ENCODE measurements around the gene UNC13D. TPM values are rescaled to one million over a fixed set of nuclear protein-coding genes. Genes with fewer than 3 reads are reported as not detected.

UNC13D gene
- total and polyA plus RNA-seq, 9 of the 15 experiments (the other 6 are each of a cell fraction or from before 2014, with no cell fraction given) = 0.86 to 244 (median 69.2) TPM

DNA sequence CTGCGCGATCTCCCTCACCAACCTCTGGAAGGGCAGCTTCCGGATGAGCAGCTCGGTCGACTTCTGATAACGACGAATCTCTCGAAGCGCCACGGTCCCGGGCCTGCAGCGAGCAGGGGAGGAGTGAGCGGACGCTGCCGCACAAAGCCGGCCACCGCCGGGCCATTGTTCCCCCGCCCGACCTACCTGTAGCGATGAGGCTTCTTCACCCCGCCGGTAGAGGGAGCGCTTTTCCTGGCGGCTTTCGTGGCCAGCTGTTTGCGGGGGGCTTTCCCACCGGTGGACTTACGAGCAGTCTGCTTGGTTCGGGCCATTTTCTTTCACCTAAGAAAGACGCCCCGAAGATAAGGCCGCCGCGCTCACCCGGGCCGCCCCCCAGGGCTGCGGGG is 65.3 kb downstream of the UNC13D start (continued):
- TF ChIP-seq, protein P1, sequence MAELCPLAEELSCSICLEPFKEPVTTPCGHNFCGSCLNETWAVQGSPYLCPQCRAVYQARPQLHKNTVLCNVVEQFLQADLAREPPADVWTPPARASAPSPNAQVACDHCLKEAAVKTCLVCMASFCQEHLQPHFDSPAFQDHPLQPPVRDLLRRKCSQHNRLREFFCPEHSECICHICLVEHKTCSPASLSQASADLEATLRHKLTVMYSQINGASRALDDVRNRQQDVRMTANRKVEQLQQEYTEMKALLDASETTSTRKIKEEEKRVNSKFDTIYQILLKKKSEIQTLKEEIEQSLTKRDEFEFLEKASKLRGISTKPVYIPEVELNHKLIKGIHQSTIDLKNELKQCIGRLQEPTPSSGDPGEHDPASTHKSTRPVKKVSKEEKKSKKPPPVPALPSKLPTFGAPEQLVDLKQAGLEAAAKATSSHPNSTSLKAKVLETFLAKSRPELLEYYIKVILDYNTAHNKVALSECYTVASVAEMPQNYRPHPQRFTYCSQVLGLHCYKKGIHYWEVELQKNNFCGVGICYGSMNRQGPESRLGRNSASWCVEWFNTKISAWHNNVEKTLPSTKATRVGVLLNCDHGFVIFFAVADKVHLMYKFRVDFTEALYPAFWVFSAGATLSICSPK (IDR thresholded peaks at IDR 0.05; ENCODE audit: borderline replicate concordance) = no peak
- no peak for TF ChIP-seq MBD2 (IDR thresholded peaks at IDR 0.05; ENCODE audit: borderline replicate concordance, low read depth)
- TF ChIP-seq ZNF134 (CRISPR knock-in tag; conservative IDR thresholded peaks at IDR 0.05) = no peak
- TF ChIP-seq, protein P2, sequence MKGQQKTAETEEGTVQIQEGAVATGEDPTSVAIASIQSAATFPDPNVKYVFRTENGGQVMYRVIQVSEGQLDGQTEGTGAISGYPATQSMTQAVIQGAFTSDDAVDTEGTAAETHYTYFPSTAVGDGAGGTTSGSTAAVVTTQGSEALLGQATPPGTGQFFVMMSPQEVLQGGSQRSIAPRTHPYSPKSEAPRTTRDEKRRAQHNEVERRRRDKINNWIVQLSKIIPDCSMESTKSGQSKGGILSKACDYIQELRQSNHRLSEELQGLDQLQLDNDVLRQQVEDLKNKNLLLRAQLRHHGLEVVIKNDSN (CRISPR knock-in tag; IDR thresholded peaks at IDR 0.05) = no peak
- peak in 1 of 2 experiments; percentile 52; a peak in 1 of 4 replicates for TF ChIP-seq HDAC1 (IDR thresholded peaks at IDR 0.05)
- peak; percentile 64 for TF ChIP-seq REST (IDR thresholded peaks at IDR 0.05; ENCODE audit: borderline replicate concordance)
- no peak for TF ChIP-seq REST (CRISPR knock-in tag; IDR thresholded peaks at IDR 0.05; ENCODE audit: low read depth)
- 0 out of 2 replicates have a peak, but pooled peaks have one; percentile 3 for TF ChIP-seq CXXC5 (CRISPR knock-in tag; IDR thresholded peaks at IDR 0.05)
- no peak for TF ChIP-seq PHTF2 (CRISPR knock-in tag; IDR thresholded peaks at IDR 0.05)
- TF ChIP-seq HOMEZ (CRISPR knock-in tag; IDR thresholded peaks at IDR 0.05) = 0 out of 2 replicates have a peak, but pooled peaks have one; percentile 67
- TF ChIP-seq PRDM10 (IDR thresholded peaks at IDR 0.05; ENCODE audit: partially characterized antibody) = peak; percentile 35
